DOHH2 (cell line): ENCODE data around the gene MUTYH.

ENCODE experiments used
- H3F3A ChIP-seq: fragments of 200-600 bp; sonication (generic), shearing (Covaris generic); 2 replicates; pipeline ENCODE4 v1.6.0; 2016; ENCODE audit warnings: antibody characterized with exemption, mild to moderate bottlenecking; ENCODE audit not compliant: control insufficient read depth, insufficient read depth
- H3K27ac ChIP-seq: fragments of 200-600 bp; sonication (generic); 2 replicates; pipeline ENCODE4 v1.5.1; 2014; ENCODE audit warnings: low read depth, mild to moderate bottlenecking, low read length, moderate library complexity
- H3K27me3 ChIP-seq: fragments of 200-600 bp; sonication (generic); 2 replicates; pipeline ENCODE4 v1.6.1; 2014; ENCODE audit warnings: mild to moderate bottlenecking, low read length, mixed read lengths; ENCODE audit not compliant: control insufficient read depth
- H3K36me3 ChIP-seq: fragments of 200-600 bp; sonication (generic); 2 replicates; pipeline ENCODE4 v1.6.1; 2014; ENCODE audit warnings: mild to moderate bottlenecking, low read length, moderate library complexity, mixed read lengths; ENCODE audit not compliant: control insufficient read depth
- H3K4me1 ChIP-seq: fragments of 200-600 bp; sonication (generic); 2 replicates; pipeline ENCODE4 v1.6.1; 2014; ENCODE audit warnings: mild to moderate bottlenecking, low read length, mixed read lengths; ENCODE audit not compliant: control insufficient read depth
- H3K4me2 ChIP-seq: fragments of 200-600 bp; sonication (generic); 2 replicates; pipeline ENCODE4 v1.6.0; 2014; ENCODE audit warnings: mild to moderate bottlenecking, low read length, moderate library complexity
- H3K4me3 ChIP-seq: fragments of 200-600 bp; sonication (generic); 2 replicates; pipeline ENCODE4 v1.5.1; 2014; ENCODE audit warnings: mild to moderate bottlenecking, low read length, mixed read lengths
- H3K79me2 ChIP-seq: fragments of 200-600 bp; sonication (generic); 2 replicates; pipeline ENCODE4 v1.6.1; 2014; ENCODE audit warnings: mild to moderate bottlenecking, low read length, mixed read lengths; ENCODE audit not compliant: control insufficient read depth
- H3K9me2 ChIP-seq: fragments of 200-600 bp; sonication (generic); replicated peaks from 2 replicates; pipeline ENCODE4 v1.6.1; 2014; ENCODE audit warnings: mild to moderate bottlenecking, low read length, mixed read lengths; ENCODE audit not compliant: control insufficient read depth
- H3K9me3 ChIP-seq: fragments of 200-600 bp; sonication (generic); 2 replicates; pipeline ENCODE4 v1.6.1; 2014; ENCODE audit warnings: antibody characterized with exemption, low read length, mixed read lengths; ENCODE audit not compliant: control insufficient read depth, insufficient read depth
- H4K20me1 ChIP-seq: fragments of 200-600 bp; sonication (generic); 2 replicates; pipeline ENCODE4 v1.6.0; 2014; ENCODE audit warnings: low read depth, mild to moderate bottlenecking, antibody characterized with exemption, low read length, moderate library complexity; ENCODE audit not compliant: control insufficient read depth, insufficient read depth
- EZH2phosphoT487 ChIP-seq: fragments of 200-600 bp; sonication (generic); IDR thresholded peaks from 2 replicates; pipeline ENCODE4 v1.6.1; 2017; ENCODE audit warnings: borderline replicate concordance, mild to moderate bottlenecking, antibody characterized with exemption, low read length, moderate library complexity, mixed read lengths
- TF ChIP-seq, protein P1 (sequence below): fragments of 200-600 bp; sonication (generic); IDR thresholded peaks from one replicate; pipeline ENCODE4 v1.5.1; 2014; ENCODE audit warnings: antibody characterized with exemption, mild to moderate bottlenecking, low read depth, low read length; ENCODE audit not compliant: poor library complexity, severe bottlenecking

Gene MUTYH

GRCh38 chr1:45306905-45307304 is 33.3 kb downstream of the MUTYH start:
- peaks cover 22% of the 10 kb centered on the region for H3F3A ChIP-seq
- H3K4me2 ChIP-seq = peak overlapping the region; percentile 78
- no peaks in the 10 kb centered on the region for H3K9me3 ChIP-seq
- TF ChIP-seq, protein P1, sequence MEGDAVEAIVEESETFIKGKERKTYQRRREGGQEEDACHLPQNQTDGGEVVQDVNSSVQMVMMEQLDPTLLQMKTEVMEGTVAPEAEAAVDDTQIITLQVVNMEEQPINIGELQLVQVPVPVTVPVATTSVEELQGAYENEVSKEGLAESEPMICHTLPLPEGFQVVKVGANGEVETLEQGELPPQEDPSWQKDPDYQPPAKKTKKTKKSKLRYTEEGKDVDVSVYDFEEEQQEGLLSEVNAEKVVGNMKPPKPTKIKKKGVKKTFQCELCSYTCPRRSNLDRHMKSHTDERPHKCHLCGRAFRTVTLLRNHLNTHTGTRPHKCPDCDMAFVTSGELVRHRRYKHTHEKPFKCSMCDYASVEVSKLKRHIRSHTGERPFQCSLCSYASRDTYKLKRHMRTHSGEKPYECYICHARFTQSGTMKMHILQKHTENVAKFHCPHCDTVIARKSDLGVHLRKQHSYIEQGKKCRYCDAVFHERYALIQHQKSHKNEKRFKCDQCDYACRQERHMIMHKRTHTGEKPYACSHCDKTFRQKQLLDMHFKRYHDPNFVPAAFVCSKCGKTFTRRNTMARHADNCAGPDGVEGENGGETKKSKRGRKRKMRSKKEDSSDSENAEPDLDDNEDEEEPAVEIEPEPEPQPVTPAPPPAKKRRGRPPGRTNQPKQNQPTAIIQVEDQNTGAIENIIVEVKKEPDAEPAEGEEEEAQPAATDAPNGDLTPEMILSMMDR = no peak
- no peak for TF ChIP-seq EZH2phosphoT487
- peak overlapping the region; percentile 81 for H3K4me3 ChIP-seq
- H3K9me2 ChIP-seq = no peaks in the 10 kb centered on the region
- H3K27ac ChIP-seq = peak overlapping the region; percentile 83
- peaks cover 8% of the 10 kb centered on the region for H3K79me2 ChIP-seq
- H3K36me3 ChIP-seq = no peaks in the 10 kb centered on the region
- no peaks in the 10 kb centered on the region for H3K27me3 ChIP-seq
- peaks cover 41% of the 10 kb centered on the region for H3K4me1 ChIP-seq
- no peaks in the 10 kb centered on the region for H4K20me1 ChIP-seq

DNA sequence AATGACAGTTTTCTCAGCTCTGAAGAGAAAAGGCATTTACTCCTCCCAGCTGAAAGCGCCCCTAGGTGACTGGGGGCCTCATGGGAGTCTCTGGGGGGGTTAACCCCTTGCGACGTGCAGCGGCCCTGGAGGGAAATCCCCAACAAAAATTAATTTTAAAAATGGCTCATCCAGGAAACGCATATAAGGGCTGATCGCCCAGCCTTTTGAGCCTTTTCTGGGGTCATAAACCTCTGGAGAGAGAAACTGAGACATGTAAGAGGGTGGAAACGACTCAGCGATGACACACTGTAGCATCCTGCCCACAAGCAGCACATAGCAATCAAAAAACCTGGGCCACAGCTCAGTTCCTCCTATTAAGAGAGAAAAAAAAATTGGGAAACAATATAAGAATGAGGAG is 33.9 kb downstream of the MUTYH start:
- H3K9me3 ChIP-seq = no peaks in the 10 kb centered on the region
- H3K79me2 ChIP-seq = peaks cover 8% of the 10 kb centered on the region
- H3K4me3 ChIP-seq = peak overlapping the region; percentile 81
- H3K4me1 ChIP-seq = peaks cover 41% of the 10 kb centered on the region
- H3K27me3 ChIP-seq = no peaks in the 10 kb centered on the region
- H3K4me2 ChIP-seq = peak overlapping the region; percentile 78
- H3F3A ChIP-seq = peaks cover 26% of the 10 kb centered on the region
- H3K9me2 ChIP-seq = no peaks in the 10 kb centered on the region
- no peaks in the 10 kb centered on the region for H4K20me1 ChIP-seq
- peak overlapping the region; percentile 83 for H3K27ac ChIP-seq
- H3K36me3 ChIP-seq = no peaks in the 10 kb centered on the region
- TF ChIP-seq, protein P1 = no peak

DNA sequence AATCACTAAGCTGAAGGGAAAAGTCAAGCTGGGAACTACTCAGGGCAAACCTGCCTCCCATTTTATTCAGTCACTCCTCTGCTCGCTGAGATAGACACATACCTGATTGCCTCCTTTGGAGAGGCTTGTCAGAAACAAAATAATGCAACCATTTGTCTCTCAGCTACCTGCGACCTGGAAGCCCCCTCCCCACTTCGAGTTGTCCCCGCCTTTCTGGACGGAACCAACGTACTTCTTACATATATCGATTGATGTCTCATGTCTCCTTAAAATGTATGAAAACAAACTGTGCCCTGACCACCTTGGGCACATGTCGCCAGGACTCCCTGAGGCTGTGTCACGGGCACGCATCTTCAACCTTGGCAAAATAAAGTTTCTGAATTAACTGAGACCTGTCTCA is 35.0 kb downstream of the MUTYH start:
- Histone ChIP-seq H3K4me2 (peak overlapping the region; percentile 78), H4K20me1 (no peaks in the 10 kb centered on the region), H3K4me1 (peaks cover 41% of the 10 kb centered on the region), H3K4me3 (peak overlapping the region; percentile 81), H3K79me2 (peaks cover 8% of the 10 kb centered on the region), H3K36me3 (no peaks in the 10 kb centered on the region), H3K9me2 (no peaks in the 10 kb centered on the region), H3K27ac (peak overlapping the region; percentile 83), H3K27me3 (no peaks in the 10 kb centered on the region), H3F3A (peaks cover 26% of the 10 kb centered on the region), H3K9me3 (no peaks in the 10 kb centered on the region)
- no peak for TF ChIP-seq EZH2phosphoT487

DNA sequence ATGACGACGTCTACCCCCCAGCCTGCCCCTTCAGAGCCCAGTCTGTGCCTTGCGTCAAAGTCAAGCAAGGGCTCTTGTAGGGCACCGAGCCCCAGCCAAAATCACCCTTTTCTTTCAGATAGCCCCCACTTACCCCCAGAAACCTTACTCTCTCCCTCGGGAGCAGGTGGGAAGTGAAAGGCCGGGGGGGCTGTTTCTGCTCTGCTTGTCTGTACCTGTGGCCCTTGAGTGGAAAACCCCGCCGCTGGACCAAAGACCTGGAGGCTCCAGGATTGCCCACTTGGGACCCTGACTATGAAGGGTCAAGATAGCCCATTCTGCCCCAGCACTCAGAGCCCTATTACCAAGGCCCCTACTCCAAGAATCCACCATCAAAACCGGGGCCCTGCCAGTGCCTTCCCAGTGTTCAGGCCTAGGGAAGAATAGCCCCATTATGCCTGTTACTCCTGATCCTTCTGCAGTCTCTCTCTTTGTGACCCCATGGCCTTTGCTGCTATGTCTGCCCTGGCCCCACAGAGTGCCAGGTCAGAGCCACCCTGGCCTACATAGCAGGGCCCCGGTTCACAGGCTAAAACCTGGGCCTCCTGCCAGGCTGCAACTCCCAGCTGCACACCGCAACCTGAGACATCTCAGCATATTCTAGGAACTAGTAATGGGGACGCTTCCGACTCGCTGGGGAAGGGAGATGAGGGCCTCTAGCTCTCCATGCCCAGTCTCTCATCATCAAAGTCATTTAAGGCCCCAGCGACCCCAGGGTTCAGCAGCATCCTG is 35.7 kb downstream of the MUTYH start:
- Histone ChIP-seq H3K9me3 (no peaks in the 10 kb centered on the region), H3K9me2 (no peaks in the 10 kb centered on the region), H4K20me1 (no peaks in the 10 kb centered on the region), H3K79me2 (peaks cover 8% of the 10 kb centered on the region), H3K36me3 (no peaks in the 10 kb centered on the region), H3K4me2 (peak overlapping the region; percentile 78), H3K4me1 (peaks cover 41% of the 10 kb centered on the region), H3K27me3 (no peaks in the 10 kb centered on the region), H3F3A (peaks cover 26% of the 10 kb centered on the region), H3K27ac (peak overlapping the region; percentile 83), H3K4me3 (peak overlapping the region; percentile 81)
- TF ChIP-seq, protein P1 = no peak
- no peak for TF ChIP-seq EZH2phosphoT487
